H1 (cell line): Measurements from ENCODE around the gene CHMP6.

Experiments used
- BRCA1 ChIP-seq: IDR thresholded peaks from 2 replicates; pipeline ENCODE4 v1.6.1; 2012; ENCODE audit warnings: low read depth, low read length, improper control_type of control experiment
- EZH2 ChIP-seq: fragments of 200-600 bp; sonication (generic); IDR thresholded peaks from 2 replicates; pipeline ENCODE4 v1.7.1; 2012; ENCODE audit warnings: low read depth, mild to moderate bottlenecking, moderate library complexity, low read length, inconsistent platforms; ENCODE audit not compliant: severe bottlenecking
- GTF2F1 ChIP-seq: IDR thresholded peaks from 2 replicates; pipeline ENCODE4 v1.6.1; 2012; ENCODE audit warnings: low read depth, low read length, improper control_type of control experiment, borderline replicate concordance
- KDM5A ChIP-seq: fragments of 200-600 bp; IDR thresholded peaks from 2 replicates; pipeline ENCODE4 v1.7.1; 2012; ENCODE audit warnings: mild to moderate bottlenecking, low read length, inconsistent platforms, mixed read lengths
- POLR2A ChIP-seq, 2 experiments: IDR thresholded peaks; 1 replicate in 1 of 2; 2 replicates in 1 of 2; pipeline ENCODE4 v1.6.1; 2011; ENCODE audit warnings: low read depth in 2 of 2, low read length in 2 of 2, mild to moderate bottlenecking in 2 of 2; ENCODE audit errors: control extremely low read depth in 1 of 2
- POLR2AphosphoS5 ChIP-seq: IDR thresholded peaks from 2 replicates; pipeline ENCODE4 v1.6.1; 2011; ENCODE audit warnings: low read depth, low read length
- SIX5 ChIP-seq: IDR thresholded peaks from 2 replicates; pipeline ENCODE4 v1.6.1; 2011; ENCODE audit warnings: mild to moderate bottlenecking, low read depth, low read length
- SP1 ChIP-seq: IDR thresholded peaks from 2 replicates; pipeline ENCODE4 v1.6.1; 2011; ENCODE audit warnings: low read depth, low read length
- TAF1 ChIP-seq: IDR thresholded peaks from 2 replicates; pipeline ENCODE4 v1.6.1; 2011; ENCODE audit warnings: mild to moderate bottlenecking, low read depth, low read length
- TEAD4 ChIP-seq: IDR thresholded peaks from 2 replicates; pipeline ENCODE4 v1.6.1; 2012; ENCODE audit warnings: low read depth, low read length, inconsistent platforms, mixed read lengths
- TF ChIP-seq, protein P1 (sequence below): IDR thresholded peaks from 2 replicates; pipeline ENCODE4 v1.6.1; 2011; ENCODE audit warnings: low read length, improper control_type of control experiment
- TF ChIP-seq, protein P2 (sequence below), 3 experiments: IDR thresholded peaks; 1 replicate in 2 of 3; 2 replicates in 1 of 3; pipeline versions ENCODE4 v1.5.1 to v1.6.1; 2011; ENCODE audit warnings: low read length in 3 of 3, mild to moderate bottlenecking in 3 of 3, inconsistent platforms in 2 of 3, low read depth in 1 of 3, moderate library complexity in 1 of 3; ENCODE audit not compliant: insufficient read depth in 1 of 3; ENCODE audit errors: control extremely low read depth in 1 of 3

GRCh38 chr17:80986046-80986445 is 5.6 kb upstream of the CHMP6 start:
- TF ChIP-seq POLR2AphosphoS5 (no peak), TAF1 (no peak), POLR2A (IDR thresholded peaks at IDR 0.05; ENCODE audit: control extremely low read depth in 1 of 2, low read depth in 2 of 2, low read length in 2 of 2) (no peak), BRCA1 (no peak), SIX5 (no peak), TEAD4 (no peak), KDM5A (no peak), GTF2F1 (no peak), SP1 (no peak), EZH2 (no peak)
- TF ChIP-seq, protein P1, sequence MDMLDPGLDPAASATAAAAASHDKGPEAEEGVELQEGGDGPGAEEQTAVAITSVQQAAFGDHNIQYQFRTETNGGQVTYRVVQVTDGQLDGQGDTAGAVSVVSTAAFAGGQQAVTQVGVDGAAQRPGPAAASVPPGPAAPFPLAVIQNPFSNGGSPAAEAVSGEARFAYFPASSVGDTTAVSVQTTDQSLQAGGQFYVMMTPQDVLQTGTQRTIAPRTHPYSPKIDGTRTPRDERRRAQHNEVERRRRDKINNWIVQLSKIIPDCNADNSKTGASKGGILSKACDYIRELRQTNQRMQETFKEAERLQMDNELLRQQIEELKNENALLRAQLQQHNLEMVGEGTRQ = no peak
- TF ChIP-seq, protein P2, sequence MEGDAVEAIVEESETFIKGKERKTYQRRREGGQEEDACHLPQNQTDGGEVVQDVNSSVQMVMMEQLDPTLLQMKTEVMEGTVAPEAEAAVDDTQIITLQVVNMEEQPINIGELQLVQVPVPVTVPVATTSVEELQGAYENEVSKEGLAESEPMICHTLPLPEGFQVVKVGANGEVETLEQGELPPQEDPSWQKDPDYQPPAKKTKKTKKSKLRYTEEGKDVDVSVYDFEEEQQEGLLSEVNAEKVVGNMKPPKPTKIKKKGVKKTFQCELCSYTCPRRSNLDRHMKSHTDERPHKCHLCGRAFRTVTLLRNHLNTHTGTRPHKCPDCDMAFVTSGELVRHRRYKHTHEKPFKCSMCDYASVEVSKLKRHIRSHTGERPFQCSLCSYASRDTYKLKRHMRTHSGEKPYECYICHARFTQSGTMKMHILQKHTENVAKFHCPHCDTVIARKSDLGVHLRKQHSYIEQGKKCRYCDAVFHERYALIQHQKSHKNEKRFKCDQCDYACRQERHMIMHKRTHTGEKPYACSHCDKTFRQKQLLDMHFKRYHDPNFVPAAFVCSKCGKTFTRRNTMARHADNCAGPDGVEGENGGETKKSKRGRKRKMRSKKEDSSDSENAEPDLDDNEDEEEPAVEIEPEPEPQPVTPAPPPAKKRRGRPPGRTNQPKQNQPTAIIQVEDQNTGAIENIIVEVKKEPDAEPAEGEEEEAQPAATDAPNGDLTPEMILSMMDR (IDR thresholded peaks at IDR 0.05; ENCODE audit: control extremely low read depth in 1 of 3, insufficient read depth in 1 of 3, low read depth in 1 of 3, low read length in 3 of 3) = no peak
